Measurements from ENCODE around the gene JARID2. TPM values are rescaled to one million over a fixed set of nuclear protein-coding genes. Genes with fewer than 3 reads are reported as not detected.
"Not testable (repeated sequence)": the region's sequence is repeated elsewhere in the genome, so short reads cannot be mapped to it uniquely, and the experiment has no call there.

JARID2 gene
- polyA plus RNA-seq, 1 donor from 2014 or later = 25.5 TPM

- H3K36me3 ChIP-seq (ENCODE audit: insufficient read depth, low read length); H3K9me3 ChIP-seq (ENCODE audit: low read length); H2AFZ ChIP-seq (ENCODE audit: low read depth, low read length); H3K9ac ChIP-seq (ENCODE audit: low read length); H4K20me1 ChIP-seq (ENCODE audit: insufficient read depth); H3K4me2 ChIP-seq (ENCODE audit: low read length); H3K4me3 ChIP-seq (ENCODE audit: low read length); H3K27ac ChIP-seq (ENCODE audit: low read length); H3F3A ChIP-seq (ENCODE audit: insufficient read depth, low read length, poor library complexity, severe bottlenecking); H3K27me3 ChIP-seq (ENCODE audit: insufficient read depth, low read depth, low read length); H3K9me2 ChIP-seq (ENCODE audit: insufficient read depth, low read length): not testable (repeated sequence)
- H3K79me2 ChIP-seq (replicated peaks; ENCODE audit: insufficient read depth, low read length) = peaks cover 53% of the 10 kb centered on the region
These were observed 51.3 kb downstream of the JARID2 start for GRCh38 chr6:15297167-15297566.

GRCh38 chr6:15297895-15298590, 52.2 kb downstream of the JARID2 start:
- Histone ChIP-seq H2AFZ (ENCODE audit: low read depth, low read length) (no peak overlapping the region), H3F3A (ENCODE audit: insufficient read depth, low read length, poor library complexity, severe bottlenecking) (no peaks in the 10 kb centered on the region), H3K4me3 (ENCODE audit: low read length) (no peak overlapping the region), H3K36me3 (ENCODE audit: insufficient read depth, low read length) (no peaks in the 10 kb centered on the region), H4K20me1 (ENCODE audit: insufficient read depth) (no peaks in the 10 kb centered on the region), H3K27me3 (ENCODE audit: insufficient read depth, low read depth, low read length) (no peaks in the 10 kb centered on the region), H3K4me2 (ENCODE audit: low read length) (no peak overlapping the region), H3K27ac (ENCODE audit: low read length) (no peak overlapping the region), H3K79me2 (replicated peaks; ENCODE audit: insufficient read depth, low read length) (peaks cover 47% of the 10 kb centered on the region), H3K9me2 (ENCODE audit: insufficient read depth, low read length) (no peaks in the 10 kb centered on the region), H3K9ac (ENCODE audit: low read length) (no peak overlapping the region), H3K9me3 (ENCODE audit: low read length) (no peaks in the 10 kb centered on the region)
- TF ChIP-seq TAF1 (IDR thresholded peaks at IDR 0.05; ENCODE audit: low read depth) (no peak), SMC3 (conservative IDR thresholded peaks at IDR 0.05; ENCODE audit: poor library complexity) (no peak), RAD21 (conservative IDR thresholded peaks at IDR 0.05) (no peak), REST (IDR thresholded peaks at IDR 0.05; ENCODE audit: borderline replicate concordance) (no peak), EP300 (conservative IDR thresholded peaks at IDR 0.05; ENCODE audit: poor library complexity, severe bottlenecking) (no peak), EZH2 (IDR thresholded peaks at IDR 0.05; ENCODE audit: borderline replicate concordance, insufficient read depth, low read length, poor library complexity, severe bottlenecking) (no peak), MXI1 (conservative IDR thresholded peaks at IDR 0.05; ENCODE audit: poor library complexity, severe bottlenecking) (no peak), POLR2AphosphoS5 (IDR thresholded peaks at IDR 0.05) (no peak), CTCF (IDR thresholded peaks at IDR 0.05; ENCODE audit: poor library complexity, severe bottlenecking) (no peak)
